ENCODE measurements around the gene TCIRG1. TPM values are rescaled to one million over a fixed set of nuclear protein-coding genes. Genes with fewer than 3 reads are reported as not detected.
A peak's percentile ranks its signal among the peaks of the same experiment; 100 is the strongest.

TCIRG1 gene
- total and polyA plus RNA-seq, 2 of the 13 experiments (the other 11 are each of a cell fraction or from before 2014, with no cell fraction given), result 48.0 to 69.6 TPM

DNA sequence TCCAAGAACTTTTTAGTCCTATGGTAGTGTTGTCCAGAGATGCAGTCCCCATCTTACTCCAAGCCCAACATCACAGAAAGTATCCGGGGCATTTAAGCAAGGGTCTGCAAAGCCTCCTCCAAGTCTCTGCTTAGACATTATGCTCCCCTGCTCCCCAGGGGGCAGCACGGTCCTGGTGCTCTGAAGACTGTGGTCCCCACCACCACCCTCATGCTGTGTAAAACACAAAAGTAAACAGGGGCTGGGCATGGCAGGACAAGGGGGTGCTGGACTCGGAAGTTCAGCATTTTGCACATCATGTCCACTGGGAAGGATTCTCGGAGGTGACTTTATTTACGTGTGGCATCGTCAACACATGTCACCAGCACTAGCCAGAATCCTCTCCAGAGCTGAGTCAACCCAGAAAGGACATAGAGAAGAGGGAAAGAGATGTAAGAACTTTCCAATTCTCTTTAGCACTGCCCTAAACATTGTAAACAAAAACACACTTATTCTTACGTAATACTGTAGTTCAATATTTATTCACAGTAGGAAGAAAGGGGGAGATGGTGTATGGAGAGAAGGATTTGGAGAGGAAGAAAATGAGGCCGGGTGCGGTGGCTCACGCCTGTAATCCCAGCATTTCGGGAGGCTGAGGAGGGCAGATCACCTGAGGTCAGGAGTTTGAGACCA, 37.7 kb downstream of the TCIRG1 start (continued):
- TF ChIP-seq ZNF703 (CRISPR knock-in tag; IDR thresholded peaks at IDR 0.05; ENCODE audit: borderline replicate concordance) (no peak), HDAC2 (CRISPR knock-in tag; IDR thresholded peaks at IDR 0.05) (no peak), ERF (CRISPR knock-in tag; IDR thresholded peaks at IDR 0.05) (no peak), ZNF878 (CRISPR knock-in tag; IDR thresholded peaks at IDR 0.05) (0 out of 2 replicates have a peak, but pooled peaks have one; percentile 28), ZFP82 (CRISPR knock-in tag; IDR thresholded peaks at IDR 0.05; ENCODE audit: borderline replicate concordance) (no peak), NFRKB (IDR thresholded peaks at IDR 0.05) (no peak), FOXP1 (IDR thresholded peaks at IDR 0.05) (no peak), FOXP1 (CRISPR knock-in tag; IDR thresholded peaks at IDR 0.05) (peak; percentile 69), MYPOP (CRISPR knock-in tag; IDR thresholded peaks at IDR 0.05) (0 out of 2 replicates have a peak, but pooled peaks have one; percentile 46), NFIC (IDR thresholded peaks at IDR 0.05; ENCODE audit: low read length) (no peak), ZNF629 (CRISPR knock-in tag; conservative IDR thresholded peaks at IDR 0.05) (no peak), ZNF362 (CRISPR knock-in tag; IDR thresholded peaks at IDR 0.05; ENCODE audit: borderline replicate concordance) (no peak), NBN (conservative IDR thresholded peaks at IDR 0.05) (no peak)
- TF ChIP-seq, protein P1, sequence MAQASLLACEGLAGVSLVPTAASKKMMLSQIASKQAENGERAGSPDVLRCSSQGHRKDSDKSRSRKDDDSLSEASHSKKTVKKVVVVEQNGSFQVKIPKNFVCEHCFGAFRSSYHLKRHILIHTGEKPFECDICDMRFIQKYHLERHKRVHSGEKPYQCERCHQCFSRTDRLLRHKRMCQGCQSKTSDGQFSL (CRISPR knock-in tag; IDR thresholded peaks at IDR 0.05), result no peak
- TF ChIP-seq, protein P2, sequence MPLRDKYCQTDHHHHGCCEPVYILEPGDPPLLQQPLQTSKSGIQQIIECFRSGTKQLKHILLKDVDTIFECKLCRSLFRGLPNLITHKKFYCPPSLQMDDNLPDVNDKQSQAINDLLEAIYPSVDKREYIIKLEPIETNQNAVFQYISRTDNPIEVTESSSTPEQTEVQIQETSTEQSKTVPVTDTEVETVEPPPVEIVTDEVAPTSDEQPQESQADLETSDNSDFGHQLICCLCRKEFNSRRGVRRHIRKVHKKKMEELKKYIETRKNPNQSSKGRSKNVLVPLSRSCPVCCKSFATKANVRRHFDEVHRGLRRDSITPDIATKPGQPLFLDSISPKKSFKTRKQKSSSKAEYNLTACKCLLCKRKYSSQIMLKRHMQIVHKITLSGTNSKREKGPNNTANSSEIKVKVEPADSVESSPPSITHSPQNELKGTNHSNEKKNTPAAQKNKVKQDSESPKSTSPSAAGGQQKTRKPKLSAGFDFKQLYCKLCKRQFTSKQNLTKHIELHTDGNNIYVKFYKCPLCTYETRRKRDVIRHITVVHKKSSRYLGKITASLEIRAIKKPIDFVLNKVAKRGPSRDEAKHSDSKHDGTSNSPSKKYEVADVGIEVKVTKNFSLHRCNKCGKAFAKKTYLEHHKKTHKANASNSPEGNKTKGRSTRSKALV (CRISPR knock-in tag; IDR thresholded peaks at IDR 0.05), result no peak
- TF ChIP-seq, protein P3, sequence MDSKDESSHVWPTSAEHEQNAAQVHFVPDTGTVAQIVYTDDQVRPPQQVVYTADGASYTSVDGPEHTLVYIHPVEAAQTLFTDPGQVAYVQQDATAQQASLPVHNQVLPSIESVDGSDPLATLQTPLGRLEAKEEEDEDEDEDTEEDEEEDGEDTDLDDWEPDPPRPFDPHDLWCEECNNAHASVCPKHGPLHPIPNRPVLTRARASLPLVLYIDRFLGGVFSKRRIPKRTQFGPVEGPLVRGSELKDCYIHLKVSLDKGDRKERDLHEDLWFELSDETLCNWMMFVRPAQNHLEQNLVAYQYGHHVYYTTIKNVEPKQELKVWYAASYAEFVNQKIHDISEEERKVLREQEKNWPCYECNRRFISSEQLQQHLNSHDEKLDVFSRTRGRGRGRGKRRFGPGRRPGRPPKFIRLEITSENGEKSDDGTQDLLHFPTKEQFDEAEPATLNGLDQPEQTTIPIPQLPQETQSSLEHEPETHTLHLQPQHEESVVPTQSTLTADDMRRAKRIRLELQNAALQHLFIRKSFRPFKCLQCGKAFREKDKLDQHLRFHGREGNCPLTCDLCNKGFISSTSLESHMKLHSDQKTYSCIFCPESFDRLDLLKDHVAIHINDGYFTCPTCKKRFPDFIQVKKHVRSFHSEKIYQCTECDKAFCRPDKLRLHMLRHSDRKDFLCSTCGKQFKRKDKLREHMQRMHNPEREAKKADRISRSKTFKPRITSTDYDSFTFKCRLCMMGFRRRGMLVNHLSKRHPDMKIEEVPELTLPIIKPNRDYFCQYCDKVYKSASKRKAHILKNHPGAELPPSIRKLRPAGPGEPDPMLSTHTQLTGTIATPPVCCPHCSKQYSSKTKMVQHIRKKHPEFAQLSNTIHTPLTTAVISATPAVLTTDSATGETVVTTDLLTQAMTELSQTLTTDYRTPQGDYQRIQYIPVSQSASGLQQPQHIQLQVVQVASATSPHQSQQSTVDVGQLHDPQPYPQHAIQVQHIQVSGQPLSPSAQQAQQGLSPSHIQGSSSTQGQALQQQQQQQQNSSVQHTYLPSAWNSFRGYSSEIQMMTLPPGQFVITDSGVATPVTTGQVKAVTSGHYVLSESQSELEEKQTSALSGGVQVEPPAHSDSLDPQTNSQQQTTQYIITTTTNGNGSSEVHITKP (CRISPR knock-in tag; IDR thresholded peaks at IDR 0.05; ENCODE audit: low read depth), result no peak
- TF ChIP-seq, protein P4, sequence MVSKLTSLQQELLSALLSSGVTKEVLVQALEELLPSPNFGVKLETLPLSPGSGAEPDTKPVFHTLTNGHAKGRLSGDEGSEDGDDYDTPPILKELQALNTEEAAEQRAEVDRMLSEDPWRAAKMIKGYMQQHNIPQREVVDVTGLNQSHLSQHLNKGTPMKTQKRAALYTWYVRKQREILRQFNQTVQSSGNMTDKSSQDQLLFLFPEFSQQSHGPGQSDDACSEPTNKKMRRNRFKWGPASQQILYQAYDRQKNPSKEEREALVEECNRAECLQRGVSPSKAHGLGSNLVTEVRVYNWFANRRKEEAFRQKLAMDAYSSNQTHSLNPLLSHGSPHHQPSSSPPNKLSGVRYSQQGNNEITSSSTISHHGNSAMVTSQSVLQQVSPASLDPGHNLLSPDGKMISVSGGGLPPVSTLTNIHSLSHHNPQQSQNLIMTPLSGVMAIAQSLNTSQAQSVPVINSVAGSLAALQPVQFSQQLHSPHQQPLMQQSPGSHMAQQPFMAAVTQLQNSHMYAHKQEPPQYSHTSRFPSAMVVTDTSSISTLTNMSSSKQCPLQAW (CRISPR knock-in tag; IDR thresholded peaks at IDR 0.05), result 0 out of 2 replicates have a peak, but pooled peaks have one; percentile 22
- TF ChIP-seq, protein P5, sequence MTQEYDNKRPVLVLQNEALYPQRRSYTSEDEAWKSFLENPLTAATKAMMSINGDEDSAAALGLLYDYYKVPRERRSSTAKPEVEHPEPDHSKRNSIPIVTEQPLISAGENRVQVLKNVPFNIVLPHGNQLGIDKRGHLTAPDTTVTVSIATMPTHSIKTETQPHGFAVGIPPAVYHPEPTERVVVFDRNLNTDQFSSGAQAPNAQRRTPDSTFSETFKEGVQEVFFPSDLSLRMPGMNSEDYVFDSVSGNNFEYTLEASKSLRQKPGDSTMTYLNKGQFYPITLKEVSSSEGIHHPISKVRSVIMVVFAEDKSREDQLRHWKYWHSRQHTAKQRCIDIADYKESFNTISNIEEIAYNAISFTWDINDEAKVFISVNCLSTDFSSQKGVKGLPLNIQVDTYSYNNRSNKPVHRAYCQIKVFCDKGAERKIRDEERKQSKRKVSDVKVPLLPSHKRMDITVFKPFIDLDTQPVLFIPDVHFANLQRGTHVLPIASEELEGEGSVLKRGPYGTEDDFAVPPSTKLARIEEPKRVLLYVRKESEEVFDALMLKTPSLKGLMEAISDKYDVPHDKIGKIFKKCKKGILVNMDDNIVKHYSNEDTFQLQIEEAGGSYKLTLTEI (CRISPR knock-in tag; conservative IDR thresholded peaks at IDR 0.05), result no peak

Measured in HepG2 (cell line).